C1 segment of cervical spinal cord (tissue), 14 donors: ENCODE measurements around the gene TMEM225B.
A peak's percentile ranks its signal among the peaks of the same experiment; 100 is the strongest.
"Not testable (repeated sequence)": the region's sequence is repeated elsewhere in the genome, so short reads cannot be mapped to it uniquely, and the experiment has no call there.

Experiments
- DNase-seq, 14 donors: peaks; one replicate each; lab custom pipeline; 2025; lab: John Stamatoyannopoulos, UW

The TMEM225B gene

GRCh38 chr7:99597762-99598501 lies at the start of gene TMEM225B:
Gene TMEM225B (plus strand): TSS chr7:99598267. CDS start chr7:99604389, 6,122 bp downstream.
- DNase-seq, result no peak

GRCh38 chr7:99549545-99549944 lies 48.5 kb upstream of the TMEM225B start:
- DNase-seq, result not testable (repeated sequence)

- no peak for DNase-seq
Observed at GRCh38 chr7:99551334-99551733, 46.7 kb upstream of the TMEM225B start.

- DNase-seq, result peak; percentile 16 to 90 (median 78)
Observed at GRCh38 chr7:99551767-99552463, 46.2 kb upstream of the TMEM225B start, which contains the start of gene FAM200A. Gene FAM200A (minus strand): TSS chr7:99552114. CDS start chr7:99548407, 3,707 bp downstream.

- no peak for DNase-seq
Observed at GRCh38 chr7:99553039-99553438, 45.0 kb upstream of the TMEM225B start.

- no peak for DNase-seq
Observed at GRCh38 chr7:99554939-99555338, 43.1 kb upstream of the TMEM225B start.

- no peak for DNase-seq
Observed at GRCh38 chr7:99557196-99557607, 40.9 kb upstream of the TMEM225B start.

- DNase-seq, result peak in 1 of 14 donors; percentile 73
Observed at GRCh38 chr7:99557940-99558305, 40.1 kb upstream of the TMEM225B start.

- DNase-seq, result peak; percentile 82 to 96 (median 90)
Observed at GRCh38 chr7:99558306-99559174, 39.5 kb upstream of the TMEM225B start, which contains the start of gene ZNF655. Gene ZNF655 (plus strand): TSS chr7:99558642. CDS start chr7:99560560, 1,918 bp downstream.

GRCh38 chr7:99559175-99559915 lies 38.7 kb upstream of the TMEM225B start:
- peak in 1 of 14 donors; percentile 3 for DNase-seq

- DNase-seq, result no peak
Observed at GRCh38 chr7:99560834-99561736, 37.0 kb upstream of the TMEM225B start.

GRCh38 chr7:99561737-99562051 lies 36.4 kb upstream of the TMEM225B start:
- no peak for DNase-seq

- DNase-seq, result no peak
Observed at GRCh38 chr7:99562114-99562784, 35.8 kb upstream of the TMEM225B start.

GRCh38 chr7:99562832-99563231 lies 35.2 kb upstream of the TMEM225B start:
- DNase-seq, result no peak

- DNase-seq, result no peak
Observed at GRCh38 chr7:99563650-99564049, 34.4 kb upstream of the TMEM225B start.

GRCh38 chr7:99568770-99569169 lies 29.3 kb upstream of the TMEM225B start:
- DNase-seq, result not testable (repeated sequence)

GRCh38 chr7:99571768-99572167 lies 26.3 kb upstream of the TMEM225B start:
- no peak for DNase-seq

GRCh38 chr7:99573257-99573656 lies 24.8 kb upstream of the TMEM225B start:
- DNase-seq, result no peak

GRCh38 chr7:99576251-99576650 lies 21.8 kb upstream of the TMEM225B start:
- DNase-seq, result no peak
